ENCODE measurements around the gene CRLF1. TPM values are rescaled to one million over a fixed set of nuclear protein-coding genes. Genes with fewer than 3 reads are reported as not detected.

Gene CRLF1
- total RNA-seq, 1 donor from 2014 or later: not detected

GRCh38 chr19:18590273-18591272, 16.0 kb downstream of the CRLF1 start:
- peaks cover 35% of the 10 kb centered on the region for H3K4me1 Mint-ChIP-seq (ENCODE audit: low read depth)
- peaks cover 16% of the 10 kb centered on the region for H3K36me3 Mint-ChIP-seq (ENCODE audit: low read depth)
- intact Hi-C loops (cut with micrococcal nuclease): loop anchor here (5.0 kb wide), 1 partner anchor 257 kb away; no protein-coding TSS in a partner anchor
- H3K9me3 Mint-ChIP-seq: no peaks in the 10 kb centered on the region
- peak overlapping the region; percentile 90 for H3K4me3 Mint-ChIP-seq
- no peak for DNase-seq (ENCODE audit: low spot score)
- H3K27ac Mint-ChIP-seq: peak overlapping the region; percentile 91
- peaks cover 5% of the 10 kb centered on the region for H3K27me3 Mint-ChIP-seq (ENCODE audit: insufficient read depth)

- DNase-seq (ENCODE audit: low spot score): peak; percentile 67
- Mint-ChIP-seq H3K27me3 (ENCODE audit: insufficient read depth) (peaks cover under 1% of the 10 kb centered on the region), H3K9me3 (no peaks in the 10 kb centered on the region), H3K4me3 (peak overlapping the region; percentile 90), H3K4me1 (ENCODE audit: low read depth) (peaks cover 39% of the 10 kb centered on the region), H3K27ac (peak overlapping the region; percentile 91), H3K36me3 (ENCODE audit: low read depth) (peaks cover 18% of the 10 kb centered on the region)
- intact Hi-C loops (cut with micrococcal nuclease): loop anchor here (1.0 to 5.0 kb wide), 6 partner anchors 45 to 258 kb away; partner anchors contain the start of genes CRTC1 and UPF1
These were observed 17.0 kb downstream of the CRLF1 start for GRCh38 chr19:18589380-18590272.

- Mint-ChIP-seq H3K9me3 (no peaks in the 10 kb centered on the region), H3K36me3 (ENCODE audit: low read depth) (peaks cover 18% of the 10 kb centered on the region), H3K4me1 (ENCODE audit: low read depth) (peaks cover 43% of the 10 kb centered on the region), H3K27ac (peak within 1 kb of the TSS; percentile 91), H3K27me3 (ENCODE audit: insufficient read depth) (no peaks in the 10 kb centered on the region), H3K4me3 (peak within 1 kb of the TSS; percentile 90)
- DNase-seq (ENCODE audit: low spot score): peak; percentile 86
- intact Hi-C loops (cut with micrococcal nuclease): loop anchor here (1.0 to 5.0 kb wide), 9 partner anchors 17 to 331 kb away; partner anchors contain the start of genes COPE, CRTC1, DDX49 and ELL
These were observed 17.8 kb downstream of the CRLF1 start, which contains the start of gene REX1BD for GRCh38 chr19:18588611-18589379. Gene REX1BD (plus strand): TSS chr19:18588798. CDS start chr19:18588802, 4 bp downstream.

- peak overlapping the region; percentile 90 for H3K4me3 Mint-ChIP-seq
- H3K27ac Mint-ChIP-seq: peak overlapping the region; percentile 90
- no peak for DNase-seq (ENCODE audit: low spot score)
- no peaks in the 10 kb centered on the region for H3K9me3 Mint-ChIP-seq
- intact Hi-C loops (cut with micrococcal nuclease): loop anchor here (1.0 to 5.0 kb wide), 7 partner anchors 17 to 331 kb away; partner anchors contain the start of genes COPE, CRTC1, DDX49 and ELL
- no peaks in the 10 kb centered on the region for H3K27me3 Mint-ChIP-seq (ENCODE audit: insufficient read depth)
- H3K36me3 Mint-ChIP-seq (ENCODE audit: low read depth): peaks cover 18% of the 10 kb centered on the region
- peaks cover 43% of the 10 kb centered on the region for H3K4me1 Mint-ChIP-seq (ENCODE audit: low read depth)
These were observed 18.5 kb downstream of the CRLF1 start for GRCh38 chr19:18587962-18588610.

- Mint-ChIP-seq H3K4me3 (peak overlapping the region; percentile 90), H3K4me1 (ENCODE audit: low read depth) (peaks cover 43% of the 10 kb centered on the region), H3K9me3 (no peaks in the 10 kb centered on the region), H3K27me3 (ENCODE audit: insufficient read depth) (no peaks in the 10 kb centered on the region), H3K36me3 (ENCODE audit: low read depth) (peaks cover 18% of the 10 kb centered on the region), H3K27ac (peak overlapping the region; percentile 90)
- DNase-seq (ENCODE audit: low spot score): no peak
- intact Hi-C loops (cut with micrococcal nuclease): loop anchor here (5.0 kb wide), 3 partner anchors 95 to 245 kb away; partner anchors contain the start of genes CRTC1 and UPF1
These were observed 19.0 kb downstream of the CRLF1 start for GRCh38 chr19:18587561-18587960.

GRCh38 chr19:18586306-18586705, 20.3 kb downstream of the CRLF1 start:
- Mint-ChIP-seq H3K36me3 (ENCODE audit: low read depth) (peaks cover 15% of the 10 kb centered on the region), H3K27me3 (ENCODE audit: insufficient read depth) (no peaks in the 10 kb centered on the region), H3K4me3 (peak overlapping the region; percentile 45), H3K4me1 (ENCODE audit: low read depth) (peaks cover 43% of the 10 kb centered on the region), H3K9me3 (no peaks in the 10 kb centered on the region), H3K27ac (peak overlapping the region; percentile 84)
- intact Hi-C loops (cut with micrococcal nuclease): loop anchor here (5.0 kb wide), 3 partner anchors 96 to 246 kb away; partner anchors contain the start of genes CRTC1 and UPF1
- DNase-seq (ENCODE audit: low spot score): no peak

GRCh38 chr19:18580311-18580710, 26.3 kb downstream of the CRLF1 start:
- no peaks in the 10 kb centered on the region for H3K9me3 Mint-ChIP-seq
- H3K36me3 Mint-ChIP-seq (ENCODE audit: low read depth): peaks cover 23% of the 10 kb centered on the region
- H3K4me1 Mint-ChIP-seq (ENCODE audit: low read depth): peaks cover 14% of the 10 kb centered on the region
- intact Hi-C loops (cut with micrococcal nuclease): no loop called here
- H3K4me3 Mint-ChIP-seq: no peak overlapping the region
- no peak for DNase-seq (ENCODE audit: low spot score)
- no peak overlapping the region for H3K27ac Mint-ChIP-seq
- no peaks in the 10 kb centered on the region for H3K27me3 Mint-ChIP-seq (ENCODE audit: insufficient read depth)

- peaks cover 46% of the 10 kb centered on the region for H3K36me3 Mint-ChIP-seq (ENCODE audit: low read depth)
- no peaks in the 10 kb centered on the region for H3K27me3 Mint-ChIP-seq (ENCODE audit: insufficient read depth)
- intact Hi-C loops (cut with micrococcal nuclease): no loop called here
These were observed 29.2 kb downstream of the CRLF1 start for GRCh38 chr19:18577365-18577914.

GRCh38 chr19:18576383-18576782, 30.2 kb downstream of the CRLF1 start:
- DNase-seq (ENCODE audit: low spot score): no peak
- no peak overlapping the region for H3K4me3 Mint-ChIP-seq
- no peak overlapping the region for H3K27ac Mint-ChIP-seq
- H3K4me1 Mint-ChIP-seq (ENCODE audit: low read depth): peaks cover 28% of the 10 kb centered on the region
- intact Hi-C loops (cut with micrococcal nuclease): no loop called here
- H3K9me3 Mint-ChIP-seq: no peaks in the 10 kb centered on the region
- peaks cover 49% of the 10 kb centered on the region for H3K36me3 Mint-ChIP-seq (ENCODE audit: low read depth)
- no peaks in the 10 kb centered on the region for H3K27me3 Mint-ChIP-seq (ENCODE audit: insufficient read depth)

More at GRCh38 chr19:18577365-18577914, 29.2 kb downstream of the CRLF1 start:
- H3K4me3 Mint-ChIP-seq: no peak overlapping the region
- no peak for DNase-seq (ENCODE audit: low spot score)
- peaks cover 23% of the 10 kb centered on the region for H3K4me1 Mint-ChIP-seq (ENCODE audit: low read depth)
- no peak overlapping the region for H3K27ac Mint-ChIP-seq
- H3K9me3 Mint-ChIP-seq: no peaks in the 10 kb centered on the region

GRCh38 chr19:18574691-18575291, 31.8 kb downstream of the CRLF1 start:
- H3K9me3 Mint-ChIP-seq: no peaks in the 10 kb centered on the region
- peaks cover 54% of the 10 kb centered on the region for H3K36me3 Mint-ChIP-seq (ENCODE audit: low read depth)
- H3K4me1 Mint-ChIP-seq (ENCODE audit: low read depth): peaks cover 32% of the 10 kb centered on the region
- no peaks in the 10 kb centered on the region for H3K27me3 Mint-ChIP-seq (ENCODE audit: insufficient read depth)
- intact Hi-C loops (cut with micrococcal nuclease): loop anchor here (5.0 kb wide), 3 partner anchors 63 to 258 kb away; partner anchors contain the start of genes KLHL26 and UPF1
- DNase-seq (ENCODE audit: low spot score): no peak
- H3K27ac Mint-ChIP-seq: no peak overlapping the region
- peak overlapping the region; percentile 15 for H3K4me3 Mint-ChIP-seq
